ENCODE results near the gene CACHD1. TPM values are rescaled to one million over a fixed set of nuclear protein-coding genes. Genes with fewer than 3 reads are reported as not detected.

CACHD1 gene
- total and polyA plus RNA-seq, 9 of the 15 experiments (the other 6 are each of a cell fraction or from before 2014, with no cell fraction given): 0.07 TPM; not detected in 8

GRCh38 chr1:64676386-64676785, 206.5 kb downstream of the CACHD1 start:
- DNase-seq (ENCODE audit: extremely low read depth in 1 of 4, low spot score in 3 of 4) (no peak), ATAC-seq (no peak), FAIRE-seq (no peak)
- no TSS peak for BruUV-seq (replicated peaks)
- H3K9ac ChIP-seq (ENCODE audit: insufficient read depth in 1 of 2, low read depth in 2 of 2, low read length in 2 of 2): no peak overlapping the region
- intact Hi-C loops (cut with micrococcal nuclease) (loop anchor here (5.0 kb wide), 1 partner anchor 409 kb away; no protein-coding TSS in a partner anchor), in situ Hi-C loops (cut with MboI) (loop anchor here (10.0 kb wide), 1 partner anchor 412 kb away; no protein-coding TSS in a partner anchor)
- no peaks in the 10 kb centered on the region for H3K9me3 ChIP-seq (replicated peaks; ENCODE audit: control insufficient read depth, insufficient read depth, low read depth, low read length)
- H3K4me2 ChIP-seq (ENCODE audit: insufficient read depth, low read length): no peak overlapping the region
- no peak overlapping the region for H2AFZ ChIP-seq (ENCODE audit: low read depth, low read length)
- no peaks in the 10 kb centered on the region for H3K4me1 ChIP-seq (replicated peaks in 1 of 2; ENCODE audit: control insufficient read depth in 2 of 2, insufficient read depth in 2 of 2, low read length in 2 of 2)
- H3K27ac ChIP-seq (ENCODE audit: extremely low read depth, low read depth, low read length): no peak overlapping the region
- no peaks in the 10 kb centered on the region for H4K20me1 ChIP-seq (replicated peaks; ENCODE audit: control insufficient read depth, insufficient read depth, low read length)
- H3K27me3 ChIP-seq (ENCODE audit: control insufficient read depth in 2 of 2, insufficient read depth in 2 of 2, low read length in 2 of 2): peaks cover 9 to 14% of the 10 kb centered on the region in 2 experiments; a peak in 4 of 5 replicates
- H3K4me3 ChIP-seq: no peak overlapping the region
- WGBS (ENCODE audit: insufficient coverage, low coverage, missing lambda C conversion rate): 0% methylated on average over 4 of the region's 4 CpGs
- ChIA-PET CTCF (ENCODE audit: low intra/inter-chr PET ratio) (no interaction called here), POLR2A (interaction anchor here (0.8 kb wide), 1 partner anchor 678 kb away, joined by 3 read pairs; no protein-coding TSS in a partner anchor)
- no peaks in the 10 kb centered on the region for H3K36me3 ChIP-seq (ENCODE audit: control insufficient read depth, insufficient read depth, low read length)
- H3K9me1 ChIP-seq (ENCODE audit: control insufficient read depth, insufficient read depth, low read length): no peaks in the 10 kb centered on the region
- no peak for TF ChIP-seq KAT7 (CRISPR knock-in tag; IDR thresholded peaks at IDR 0.05; ENCODE audit: borderline replicate concordance)
- TF ChIP-seq ZNF217 (CRISPR knock-in tag; IDR thresholded peaks at IDR 0.05): no peak
- no peak for TF ChIP-seq ZNF79 (CRISPR knock-in tag; IDR thresholded peaks at IDR 0.05; ENCODE audit: low read depth)
- TF ChIP-seq NFATC3 (IDR thresholded peaks at IDR 0.05): no peak
- TF ChIP-seq MEF2A (IDR thresholded peaks at IDR 0.05; ENCODE audit: control insufficient read depth, low read depth, low read length): no peak
- no peak for TF ChIP-seq ZNF445 (CRISPR knock-in tag; IDR thresholded peaks at IDR 0.05; ENCODE audit: low read depth)
- TF ChIP-seq, protein P1, sequence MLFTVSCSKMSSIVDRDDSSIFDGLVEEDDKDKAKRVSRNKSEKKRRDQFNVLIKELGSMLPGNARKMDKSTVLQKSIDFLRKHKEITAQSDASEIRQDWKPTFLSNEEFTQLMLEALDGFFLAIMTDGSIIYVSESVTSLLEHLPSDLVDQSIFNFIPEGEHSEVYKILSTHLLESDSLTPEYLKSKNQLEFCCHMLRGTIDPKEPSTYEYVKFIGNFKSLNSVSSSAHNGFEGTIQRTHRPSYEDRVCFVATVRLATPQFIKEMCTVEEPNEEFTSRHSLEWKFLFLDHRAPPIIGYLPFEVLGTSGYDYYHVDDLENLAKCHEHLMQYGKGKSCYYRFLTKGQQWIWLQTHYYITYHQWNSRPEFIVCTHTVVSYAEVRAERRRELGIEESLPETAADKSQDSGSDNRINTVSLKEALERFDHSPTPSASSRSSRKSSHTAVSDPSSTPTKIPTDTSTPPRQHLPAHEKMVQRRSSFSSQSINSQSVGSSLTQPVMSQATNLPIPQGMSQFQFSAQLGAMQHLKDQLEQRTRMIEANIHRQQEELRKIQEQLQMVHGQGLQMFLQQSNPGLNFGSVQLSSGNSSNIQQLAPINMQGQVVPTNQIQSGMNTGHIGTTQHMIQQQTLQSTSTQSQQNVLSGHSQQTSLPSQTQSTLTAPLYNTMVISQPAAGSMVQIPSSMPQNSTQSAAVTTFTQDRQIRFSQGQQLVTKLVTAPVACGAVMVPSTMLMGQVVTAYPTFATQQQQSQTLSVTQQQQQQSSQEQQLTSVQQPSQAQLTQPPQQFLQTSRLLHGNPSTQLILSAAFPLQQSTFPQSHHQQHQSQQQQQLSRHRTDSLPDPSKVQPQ (CRISPR knock-in tag; IDR thresholded peaks at IDR 0.05; ENCODE audit: borderline replicate concordance): no peak
- TF ChIP-seq POLR3A (IDR thresholded peaks at IDR 0.05; ENCODE audit: borderline replicate concordance, extremely low read depth, insufficient read depth, insufficient read length): no peak
- TF ChIP-seq HMGN3 (IDR thresholded peaks at IDR 0.05; ENCODE audit: borderline replicate concordance, extremely low read depth, insufficient read length, low read depth, low read length): no peak
- no peak for TF ChIP-seq CUX1 (CRISPR knock-in tag; IDR thresholded peaks at IDR 0.05)
- no peak for TF ChIP-seq MYNN (IDR thresholded peaks at IDR 0.05)
- TF ChIP-seq MYNN (CRISPR knock-in tag; IDR thresholded peaks at IDR 0.05): no peak
- no peak for TF ChIP-seq NFYB (IDR thresholded peaks at IDR 0.05; ENCODE audit: extremely low read depth, insufficient read length)
- TF ChIP-seq TOE1 (IDR thresholded peaks at IDR 0.05; ENCODE audit: borderline replicate concordance): no peak
- no peak for TF ChIP-seq TOE1 (CRISPR knock-in tag; IDR thresholded peaks at IDR 0.05; ENCODE audit: borderline replicate concordance, low read depth)
- no peaks in the 10 kb centered on the region for H3K79me2 ChIP-seq (ENCODE audit: control insufficient read depth, insufficient read depth, low read length)

Data from K562 (cell line).